Naive thymus-derived CD4-positive, alpha-beta T cell (primary cell): ENCODE measurements around the gene ISX. TPM values are rescaled to one million over a fixed set of nuclear protein-coding genes. Genes with fewer than 3 reads are reported as not detected.

Experiments used
- ATAC-seq: fragments of 150-1000 bp; cut with Tn5 transposase; 2 replicates; pipeline ENCODE4 v1.10.0; 2021; ENCODE audit warnings: mild to moderate bottlenecking, moderate library complexity
- CTCF ChIA-PET: fragments of 350-600 bp; sonication (Branson Sonifier 250); formaldehyde crosslinking; loops from one replicate; lab custom pipeline; 2021; ENCODE audit warnings: antibody characterized with exemption; lab: Charles Lee
- POLR2A ChIA-PET: fragments of 350-600 bp; sonication (Branson Sonifier 250); formaldehyde crosslinking; loops from one replicate; lab custom pipeline; 2021; ENCODE audit warnings: antibody characterized with exemption, inconsistent platforms; lab: Charles Lee
- DNase-seq, 9 donors: peaks; one replicate each; pipeline versions ENCODE4 v3.0.0 to v3.0.0-alpha.2; 2020 to 2022; ENCODE audit warnings: mixed read lengths in 1 of 9
- H3K27ac ChIP-seq: one replicate; pipeline ENCODE4 v1.7.0; 2013; ENCODE audit warnings: mild to moderate bottlenecking, low read depth, low read length, moderate library complexity
- H3K27me3 ChIP-seq, 2 donors: one replicate each; pipeline ENCODE4 v1.7.0; 2013; ENCODE audit warnings: low read length in 2 of 2, mild to moderate bottlenecking in 2 of 2, moderate library complexity in 2 of 2; ENCODE audit not compliant: control insufficient read depth in 2 of 2, insufficient read depth in 2 of 2
- H3K36me3 ChIP-seq, 3 experiments: 1 replicate in 2 of 3; 2 replicates in 1 of 3; pipeline ENCODE4 v1.7.0; 2013; ENCODE audit warnings: low read length in 3 of 3, mild to moderate bottlenecking in 3 of 3, moderate library complexity in 1 of 3; ENCODE audit not compliant: insufficient read depth in 3 of 3, control insufficient read depth in 2 of 3
- H3K4me1 ChIP-seq, 2 donors: one replicate each; pipeline ENCODE4 v1.7.0; 2013; ENCODE audit warnings: low read length in 2 of 2, mild to moderate bottlenecking in 2 of 2, moderate library complexity in 1 of 2; ENCODE audit not compliant: control insufficient read depth in 2 of 2, insufficient read depth in 2 of 2
- H3K4me3 ChIP-seq: 2 replicates; pipeline ENCODE4 v1.7.0; 2013; ENCODE audit warnings: mild to moderate bottlenecking, low read length
- H3K9me3 ChIP-seq, 3 experiments: 1 replicate in 2 of 3; 2 replicates in 1 of 3; pipeline ENCODE4 v1.7.0; 2013; ENCODE audit warnings: low read length in 3 of 3; ENCODE audit not compliant: control insufficient read depth in 2 of 3
- H3K27ac Mint-ChIP-seq, 9 donors: one replicate each; pipeline ENCODE4 v1.8.0; 2020 to 2022; ENCODE audit warnings: mixed read lengths in 9 of 9, mild to moderate bottlenecking in 8 of 9, moderate library complexity in 5 of 9, inconsistent platforms in 2 of 9
- H3K27me3 Mint-ChIP-seq, 5 donors: one replicate each; pipeline ENCODE4 v1.8.0; 2021 to 2022; ENCODE audit warnings: mixed read lengths in 5 of 5, mild to moderate bottlenecking in 1 of 5
- H3K36me3 Mint-ChIP-seq, 5 donors: one replicate each; pipeline ENCODE4 v1.8.0; 2020 to 2022; ENCODE audit warnings: mixed read lengths in 5 of 5, mild to moderate bottlenecking in 3 of 5, inconsistent platforms in 1 of 5
- H3K4me1 Mint-ChIP-seq, 7 donors: one replicate each; pipeline ENCODE4 v1.8.0; 2020 to 2022; ENCODE audit warnings: mixed read lengths in 7 of 7, mild to moderate bottlenecking in 3 of 7, inconsistent platforms in 1 of 7
- H3K4me3 Mint-ChIP-seq, 10 donors: one replicate each; pipeline ENCODE4 v1.8.0; 2020 to 2022; ENCODE audit warnings: mild to moderate bottlenecking in 10 of 10, mixed read lengths in 10 of 10, moderate library complexity in 6 of 10, inconsistent platforms in 2 of 10
- H3K9me3 Mint-ChIP-seq, 11 donors: one replicate each; pipeline ENCODE4 v1.8.0; 2020 to 2022; ENCODE audit warnings: mixed read lengths in 11 of 11, mild to moderate bottlenecking in 4 of 11, inconsistent platforms in 1 of 11, moderate library complexity in 1 of 11
- intact Hi-C, 2 donors: fragments of 100-400 bp; cut with micrococcal nuclease; formaldehyde crosslinking; loops; one replicate each; pipeline ENCODE4 v1.15.1; 2023
- polyA plus RNA-seq, 2 donors: library from polyadenylated mRNA; unstranded; fragments of 300-500 nt; fragmentation: Illumina TruSeq; gene quantifications; one replicate each; pipeline ENCODE4 v1.2.3, GENCODE V29; 2021
- total RNA-seq, 6 experiments: library from RNA in 5 of 6; stranded (reverse) in 5 of 6; gene quantifications; 1 replicate in 5 of 6; 2 replicates in 1 of 6; pipeline ENCODE4 v1.2.3 and lab custom pipeline; 2021 to 2026

ISX gene
- total and polyA plus RNA-seq, 7 experiments from 2014 or later = not detected

DNA sequence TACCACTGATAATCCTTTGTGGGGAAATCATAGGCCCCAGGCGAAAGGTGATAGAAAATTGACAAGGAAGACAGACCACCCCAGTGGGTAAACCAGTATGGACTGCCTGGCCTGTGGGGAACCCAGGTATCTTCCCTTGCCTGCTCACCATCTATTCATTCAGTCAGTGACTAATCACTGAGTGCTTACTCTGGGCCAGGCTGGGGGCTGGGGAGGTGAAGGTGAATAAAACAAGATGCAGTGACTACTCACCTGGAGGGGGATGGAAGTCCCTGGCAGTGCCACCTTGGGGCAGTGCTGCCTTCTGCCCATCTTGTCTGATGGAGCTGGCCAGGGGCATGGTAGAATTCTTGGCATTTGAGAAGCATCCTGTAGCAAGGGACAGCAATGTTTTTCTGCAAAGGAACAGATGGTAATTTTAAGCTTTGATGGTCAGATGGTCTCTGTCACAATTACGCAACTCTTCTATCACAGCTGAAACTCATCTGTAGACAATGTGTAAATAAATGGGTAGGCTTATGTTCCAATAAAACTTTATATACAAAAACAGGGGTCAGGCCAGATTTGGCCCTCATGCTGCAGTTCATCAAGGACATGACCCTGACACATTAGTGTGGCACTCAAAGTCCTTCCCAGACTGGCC is 4.6 kb downstream of the ISX start:
- CTCF ChIA-PET = no interaction called here
- no peaks in the 10 kb centered on the region for H3K4me1 Mint-ChIP-seq

DNA sequence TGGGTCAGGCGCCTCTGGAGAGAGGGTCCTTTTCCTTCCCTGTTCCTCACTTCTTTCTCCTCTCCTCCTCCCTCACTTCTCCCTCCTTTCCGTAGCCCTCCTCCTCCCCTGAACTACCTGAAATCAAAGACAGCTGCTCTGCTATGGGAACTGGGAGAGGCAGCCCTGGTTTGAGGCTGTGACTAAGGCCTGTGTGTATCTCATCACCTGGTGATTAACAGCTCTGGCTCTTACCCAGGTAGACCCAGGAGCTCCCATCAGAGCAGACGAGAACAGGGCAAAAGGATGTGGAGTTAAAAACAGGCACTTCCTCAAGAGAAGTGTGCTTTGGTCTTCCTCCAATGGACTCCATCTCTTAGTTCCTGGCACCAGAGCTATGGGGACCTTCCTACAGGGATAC is 5.8 kb downstream of the ISX start:
- Histone ChIP-seq H3K36me3 (no peaks in the 10 kb centered on the region), H3K4me3 (no peak overlapping the region), H3K4me1 (no peaks in the 10 kb centered on the region), H3K9me3 (no peaks in the 10 kb centered on the region), H3K27ac (no peak overlapping the region), H3K27me3 (no peaks in the 10 kb centered on the region)
- Mint-ChIP-seq H3K36me3 (no peaks in the 10 kb centered on the region), H3K27me3 (peaks cover 0 to 13% (median 4%) of the 10 kb centered on the region in 5 donors), H3K9me3 (peaks cover 0 to 7% (median 0%) of the 10 kb centered on the region in 11 donors), H3K4me1 (no peaks in the 10 kb centered on the region), H3K27ac (no peak overlapping the region), H3K4me3 (no peak overlapping the region)
- ATAC-seq (no peak), DNase-seq (no peak)
- ChIA-PET CTCF (no interaction called here), POLR2A (no interaction called here)
- intact Hi-C loops = no loop called here

More for the DNA sequence above, 4.6 kb downstream of the ISX start:
- intact Hi-C loops = no loop called here
- H3K27ac Mint-ChIP-seq = no peak overlapping the region
- ATAC-seq (no peak), DNase-seq (no peak)
- no peak overlapping the region for H3K4me3 ChIP-seq
- POLR2A ChIA-PET = no interaction called here
- peaks cover 0 to 21% (median 4%) of the 10 kb centered on the region in 5 donors for H3K27me3 Mint-ChIP-seq
- H3K27me3 ChIP-seq = no peaks in the 10 kb centered on the region
- H3K36me3 ChIP-seq = no peaks in the 10 kb centered on the region
- no peak overlapping the region for H3K4me3 Mint-ChIP-seq
- H3K4me1 ChIP-seq = no peaks in the 10 kb centered on the region
- H3K9me3 Mint-ChIP-seq = peaks cover 0 to 7% (median 0%) of the 10 kb centered on the region in 11 donors
- no peaks in the 10 kb centered on the region for H3K36me3 Mint-ChIP-seq
- H3K27ac ChIP-seq = no peak overlapping the region
- H3K9me3 ChIP-seq = no peaks in the 10 kb centered on the region

DNA sequence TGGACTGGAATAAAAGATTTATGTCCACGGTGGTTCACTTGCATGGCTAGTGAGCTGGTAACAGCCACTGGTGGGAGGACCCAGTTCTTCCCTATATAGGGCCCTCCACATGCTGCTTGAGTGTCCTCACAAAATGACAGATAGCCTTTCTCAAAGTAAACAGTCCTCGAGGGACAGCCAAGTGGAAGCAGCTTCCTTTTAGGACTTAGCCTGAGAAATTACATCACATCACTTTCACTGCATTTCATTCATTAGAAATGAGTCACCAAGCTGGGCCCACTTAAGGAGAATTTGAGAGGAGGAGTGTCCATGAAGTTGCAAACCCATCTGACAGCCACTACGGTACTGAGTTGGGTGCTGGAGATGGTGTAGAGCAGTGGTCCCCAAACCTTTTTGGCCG is 7.0 kb downstream of the ISX start:
- no peak for DNase-seq
- H3K4me1 ChIP-seq = no peaks in the 10 kb centered on the region
- intact Hi-C loops = no loop called here
- Mint-ChIP-seq H3K27me3 (peaks cover 0 to 13% (median 10%) of the 10 kb centered on the region in 5 donors), H3K36me3 (no peaks in the 10 kb centered on the region), H3K4me1 (no peaks in the 10 kb centered on the region), H3K9me3 (peaks cover 0 to 7% (median 0%) of the 10 kb centered on the region in 11 donors), H3K4me3 (no peak overlapping the region), H3K27ac (no peak overlapping the region)
- H3K36me3 ChIP-seq = no peaks in the 10 kb centered on the region
- H3K9me3 ChIP-seq = no peaks in the 10 kb centered on the region
- H3K27me3 ChIP-seq = no peaks in the 10 kb centered on the region
- H3K27ac ChIP-seq = no peak overlapping the region
- H3K4me3 ChIP-seq = no peak overlapping the region
- ChIA-PET CTCF (no interaction called here), POLR2A (no interaction called here)
- no peak for ATAC-seq

DNA sequence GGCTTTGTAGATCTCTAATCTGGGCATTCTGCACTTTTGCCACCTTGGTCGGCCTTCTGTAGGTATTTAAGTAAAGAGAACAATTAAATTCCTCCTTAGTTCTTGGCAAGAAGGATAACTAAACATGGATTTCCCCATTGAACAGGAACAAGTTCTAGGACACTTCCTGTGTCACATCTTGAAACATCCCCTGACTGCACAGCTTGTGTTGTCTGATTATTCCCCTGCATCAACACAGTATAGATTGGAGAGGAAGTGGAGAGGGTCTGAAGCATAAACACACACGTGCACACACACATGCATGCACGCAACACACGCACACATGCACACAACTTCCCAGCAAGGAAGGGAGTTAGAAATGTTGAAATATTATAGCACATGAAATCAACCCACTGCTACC is 8.6 kb downstream of the ISX start:
- no peaks in the 10 kb centered on the region for H3K36me3 Mint-ChIP-seq
- Histone ChIP-seq H3K4me3 (no peak overlapping the region), H3K9me3 (no peaks in the 10 kb centered on the region), H3K27me3 (no peaks in the 10 kb centered on the region), H3K27ac (no peak overlapping the region), H3K36me3 (no peaks in the 10 kb centered on the region), H3K4me1 (no peaks in the 10 kb centered on the region)
- POLR2A ChIA-PET = no interaction called here
- no peak for DNase-seq
- no peak overlapping the region for H3K4me3 Mint-ChIP-seq
- peaks cover 0 to 17% (median 12%) of the 10 kb centered on the region in 5 donors for H3K27me3 Mint-ChIP-seq
- intact Hi-C loops = no loop called here
- H3K9me3 Mint-ChIP-seq = peaks cover 0 to 7% (median 0%) of the 10 kb centered on the region in 11 donors
- no peak for ATAC-seq
- H3K4me1 Mint-ChIP-seq = no peaks in the 10 kb centered on the region
- CTCF ChIA-PET = no interaction called here
- no peak overlapping the region for H3K27ac Mint-ChIP-seq

DNA sequence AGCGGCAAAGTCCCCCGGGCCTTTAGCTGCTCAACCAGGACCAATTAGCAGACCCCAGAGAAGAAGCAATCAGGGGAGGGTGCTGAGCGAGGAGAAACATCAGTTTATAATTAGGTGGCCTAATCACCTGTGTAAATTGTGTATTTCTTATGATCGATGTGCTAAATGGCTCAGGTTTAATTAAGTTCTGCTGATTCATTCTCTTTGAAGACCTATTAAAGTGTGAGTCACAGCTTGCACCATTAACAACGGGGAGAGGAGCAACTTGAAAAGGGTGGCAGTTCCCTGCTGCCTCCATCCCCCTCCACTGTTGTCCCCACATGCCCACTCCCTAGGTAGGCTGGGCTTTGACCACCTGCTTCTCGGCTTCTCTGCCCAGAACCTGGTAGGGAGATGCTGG is 10.7 kb downstream of the ISX start:
- peaks cover 0 to 7% (median 0%) of the 10 kb centered on the region in 11 donors for H3K9me3 Mint-ChIP-seq
- no peaks in the 10 kb centered on the region for H3K36me3 Mint-ChIP-seq
- DNase-seq = no peak
- peaks cover 0 to 17% (median 9%) of the 10 kb centered on the region in 5 donors for H3K27me3 Mint-ChIP-seq
- no peak overlapping the region for H3K27ac ChIP-seq
- H3K4me3 Mint-ChIP-seq = no peak overlapping the region
- H3K36me3 ChIP-seq = no peaks in the 10 kb centered on the region
- H3K4me3 ChIP-seq = no peak overlapping the region
- intact Hi-C loops = no loop called here
- H3K27ac Mint-ChIP-seq = no peak overlapping the region
- no peaks in the 10 kb centered on the region for H3K4me1 Mint-ChIP-seq
- no peaks in the 10 kb centered on the region for H3K4me1 ChIP-seq
- no peaks in the 10 kb centered on the region for H3K9me3 ChIP-seq
- H3K27me3 ChIP-seq = no peaks in the 10 kb centered on the region
- ChIA-PET CTCF (no interaction called here), POLR2A (no interaction called here)
- ATAC-seq = no peak

DNA sequence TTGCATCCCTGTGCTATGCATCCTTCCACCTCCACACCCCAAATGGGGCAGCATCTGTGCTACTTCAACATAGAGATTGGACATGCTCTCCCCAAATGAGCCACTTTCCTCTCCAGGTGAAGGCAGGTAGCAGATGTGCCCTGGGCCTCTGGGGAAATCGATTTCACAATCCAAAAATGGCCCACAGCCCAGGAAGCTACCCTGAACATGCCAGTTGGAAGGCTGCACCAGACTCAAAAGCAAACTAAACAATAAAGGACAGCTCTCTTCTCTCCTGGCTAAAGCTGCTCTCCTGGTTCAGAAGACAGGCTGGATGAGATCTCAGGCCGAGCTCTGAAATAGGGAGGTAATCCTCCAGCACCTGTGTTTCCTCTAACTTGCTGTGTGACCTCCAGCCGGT is 19.7 kb downstream of the ISX start:
- H3K9me3 Mint-ChIP-seq = peaks cover 0 to 16% (median 3%) of the 10 kb centered on the region in 11 donors
- CTCF ChIA-PET = no interaction called here

DNA sequence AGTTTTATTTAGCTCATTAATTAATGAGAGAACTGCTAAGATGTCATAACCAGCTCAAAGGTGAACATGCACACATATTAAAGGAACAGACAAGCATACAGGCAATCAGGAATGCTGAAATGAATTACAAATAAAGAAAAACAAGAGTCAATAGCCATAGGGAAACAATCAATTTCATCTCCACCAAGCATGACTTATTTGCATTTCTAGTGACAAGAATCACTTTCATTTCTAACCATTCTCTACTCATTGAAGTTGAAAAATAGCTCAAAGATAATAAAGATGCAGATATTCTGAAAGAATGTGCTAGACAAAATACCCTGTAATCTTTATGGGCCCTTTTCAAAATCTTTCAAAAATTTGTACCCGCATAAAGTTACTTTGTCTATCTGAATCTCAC is 23.2 kb downstream of the ISX start:
- H3K4me1 Mint-ChIP-seq = no peaks in the 10 kb centered on the region
- intact Hi-C loops = no loop called here
- Histone ChIP-seq H3K4me1 (no peaks in the 10 kb centered on the region), H3K27me3 (no peaks in the 10 kb centered on the region), H3K36me3 (no peaks in the 10 kb centered on the region), H3K27ac (no peak overlapping the region), H3K9me3 (no peaks in the 10 kb centered on the region), H3K4me3 (no peak overlapping the region)
- ChIA-PET POLR2A (no interaction called here), CTCF (no interaction called here)
- peaks cover 0 to 6% (median 0%) of the 10 kb centered on the region in 11 donors for H3K9me3 Mint-ChIP-seq
- H3K36me3 Mint-ChIP-seq = no peaks in the 10 kb centered on the region
- ATAC-seq (no peak), DNase-seq (no peak)
- no peak overlapping the region for H3K4me3 Mint-ChIP-seq
- no peak overlapping the region for H3K27ac Mint-ChIP-seq
- H3K27me3 Mint-ChIP-seq = peaks cover 2 to 51% (median 38%) of the 10 kb centered on the region in 5 donors

More for the DNA sequence above, 19.7 kb downstream of the ISX start:
- no peak overlapping the region for H3K4me3 Mint-ChIP-seq
- intact Hi-C loops = no loop called here
- no peak overlapping the region for H3K27ac Mint-ChIP-seq
- POLR2A ChIA-PET = no interaction called here
- peaks cover 2 to 38% (median 26%) of the 10 kb centered on the region in 5 donors for H3K27me3 Mint-ChIP-seq
- no peaks in the 10 kb centered on the region for H3K36me3 ChIP-seq
- no peaks in the 10 kb centered on the region for H3K27me3 ChIP-seq
- peaks cover 0 to 5% (median 0%) of the 10 kb centered on the region in 5 donors for H3K36me3 Mint-ChIP-seq
- H3K27ac ChIP-seq = no peak overlapping the region
- H3K4me3 ChIP-seq = no peak overlapping the region
- H3K9me3 ChIP-seq = no peaks in the 10 kb centered on the region
- H3K4me1 Mint-ChIP-seq = no peaks in the 10 kb centered on the region
- DNase-seq (no peak), ATAC-seq (no peak)
- H3K4me1 ChIP-seq = no peaks in the 10 kb centered on the region
